HG03342 (cell line): ENCODE data around the gene MED12.

ENCODE experiments used
- ATAC-seq: cut with Tn5 transposase; IDR thresholded peaks from one replicate; pipeline ENCODE4 v1.9.1; 2021; ENCODE audit warnings: mild to moderate bottlenecking, moderate library complexity; ENCODE audit not compliant: unreplicated experiment

The MED12 gene

DNA sequence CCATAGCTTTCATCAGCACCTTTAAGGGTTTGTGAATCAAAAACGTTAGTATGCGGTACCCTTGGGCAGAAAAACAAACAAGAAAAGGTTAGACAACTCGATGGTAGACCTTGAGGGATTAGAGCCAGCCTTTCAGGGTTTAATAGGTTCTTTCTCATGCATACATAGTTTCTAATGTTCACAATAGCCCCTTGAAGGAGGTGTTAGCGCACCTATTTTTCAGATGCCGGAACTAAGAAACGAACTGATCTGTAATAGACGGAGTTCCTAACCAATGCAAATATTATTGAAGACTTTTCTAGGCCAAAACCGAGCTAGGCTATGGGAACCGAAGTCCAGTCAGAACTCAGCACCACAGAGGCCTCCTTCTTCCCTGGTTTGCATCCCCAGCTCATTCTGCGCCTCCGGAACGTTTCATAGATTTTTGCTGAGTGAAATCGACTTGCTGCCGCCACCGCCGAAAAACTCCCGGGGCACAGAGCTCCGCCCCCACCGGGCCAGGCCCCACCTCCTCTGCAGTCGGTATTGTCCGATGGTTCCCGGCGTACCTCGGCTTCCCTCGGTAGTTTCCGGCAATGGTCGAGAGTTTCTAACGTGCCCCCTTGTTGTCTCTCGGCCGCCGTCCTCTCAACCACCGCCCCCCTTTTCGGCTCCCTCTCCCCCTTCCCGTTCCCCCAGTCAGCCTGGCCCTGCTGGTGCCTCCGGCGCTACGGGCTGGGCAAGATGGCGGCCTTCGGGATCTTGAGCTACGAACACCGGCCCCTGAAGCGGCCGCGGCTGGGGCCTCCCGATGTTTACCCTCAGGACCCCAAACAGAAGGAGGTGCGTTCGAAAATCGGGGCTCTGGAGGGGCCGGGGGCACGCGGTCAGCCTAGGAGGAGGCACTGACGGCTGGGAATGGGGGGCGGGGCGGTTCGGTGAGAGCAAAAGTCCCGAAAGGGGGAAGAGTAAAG lies at the start of gene MED12:
Gene MED12 (plus strand): TSS at position 565 of the 953 bp plus-strand sequence. CDS start 159 bp downstream, at position 724.
- ATAC-seq: peak; percentile 93

DNA sequence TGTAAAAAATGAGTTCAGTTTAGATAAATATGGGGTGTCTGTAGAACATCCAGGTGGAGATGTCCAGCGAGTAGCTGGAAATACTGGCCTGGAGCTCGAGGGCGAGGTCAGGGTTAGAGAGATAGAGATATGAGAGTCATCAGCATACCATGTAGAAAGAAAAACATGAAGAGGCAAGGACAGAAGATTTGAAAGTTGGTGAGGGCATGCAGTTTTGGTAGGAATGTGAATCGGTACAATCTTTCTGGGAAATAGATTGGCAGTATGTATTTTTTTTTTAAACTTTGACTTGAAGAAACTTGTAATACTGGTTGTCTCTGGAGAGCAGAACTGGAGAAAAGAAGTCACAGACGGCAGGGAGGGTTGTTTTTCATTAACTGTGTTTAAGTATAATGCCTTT lies 47.9 kb upstream of the MED12 start:
- no peak for ATAC-seq

- no peak for ATAC-seq
These were observed 36.9 kb upstream of the MED12 start for GRCh38 chrX:71081330-71082123.

GRCh38 chrX:71082124-71082647 lies 36.2 kb upstream of the MED12 start:
- ATAC-seq: no peak

GRCh38 chrX:71082822-71083221 lies 35.6 kb upstream of the MED12 start:
- ATAC-seq: no peak

- ATAC-seq: no peak
These were observed 32.5 kb upstream of the MED12 start for GRCh38 chrX:71085900-71086299.

DNA sequence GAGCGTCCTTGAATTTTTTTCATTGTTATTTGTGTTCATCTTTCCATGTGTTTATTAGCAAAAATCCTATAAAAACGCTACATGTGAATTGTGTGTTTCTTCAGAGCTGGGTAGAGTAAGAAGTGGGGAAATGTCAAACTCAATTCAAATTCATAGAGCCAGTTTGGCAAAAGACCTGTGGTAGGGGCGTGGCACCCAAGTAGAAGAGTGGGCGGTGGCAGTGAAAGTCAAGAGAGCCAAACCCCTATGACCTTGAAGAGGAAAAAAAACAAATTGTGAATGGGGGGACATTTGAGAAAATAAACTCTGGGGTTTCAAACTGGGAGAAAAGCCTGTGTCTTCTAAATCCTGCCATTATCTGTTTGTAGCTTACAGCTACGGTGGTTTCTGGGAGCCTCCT lies 27.1 kb upstream of the MED12 start:
- ATAC-seq: no peak

GRCh38 chrX:71095033-71095432 lies 23.4 kb upstream of the MED12 start:
- ATAC-seq: no peak

GRCh38 chrX:71095555-71095980 lies 22.8 kb upstream of the MED12 start, which contains the start of gene FOXO4:
TSS of gene FOXO4 (plus strand) at chrX:71095851. CDS start at chrX:71096529, 678 bp downstream.
- peak; percentile 82 for ATAC-seq

- ATAC-seq: no peak
These were observed 22.2 kb upstream of the MED12 start for GRCh38 chrX:71095981-71096759.

- no peak for ATAC-seq
These were observed 21.7 kb upstream of the MED12 start for GRCh38 chrX:71096760-71097032.

DNA sequence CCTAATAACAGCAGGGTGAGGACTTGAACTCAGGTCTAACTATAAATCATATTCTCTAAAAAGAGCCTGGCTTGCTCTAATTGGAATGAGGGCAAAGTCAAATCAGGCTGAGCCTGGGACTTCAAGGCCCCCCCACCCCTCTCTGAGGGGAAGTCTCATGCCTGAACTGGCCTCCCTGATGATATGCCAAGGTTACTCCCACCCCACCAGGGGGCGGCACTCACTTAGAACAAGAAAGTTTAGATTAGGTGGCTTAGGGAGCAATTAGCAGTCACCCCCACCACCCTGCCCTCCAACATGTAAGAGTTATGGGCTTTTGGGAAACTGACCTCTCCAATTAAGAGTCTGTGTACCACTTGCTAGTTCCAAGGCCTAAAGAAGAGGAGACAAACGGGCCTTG lies 20.1 kb upstream of the MED12 start:
- ATAC-seq: peak; percentile 53

DNA sequence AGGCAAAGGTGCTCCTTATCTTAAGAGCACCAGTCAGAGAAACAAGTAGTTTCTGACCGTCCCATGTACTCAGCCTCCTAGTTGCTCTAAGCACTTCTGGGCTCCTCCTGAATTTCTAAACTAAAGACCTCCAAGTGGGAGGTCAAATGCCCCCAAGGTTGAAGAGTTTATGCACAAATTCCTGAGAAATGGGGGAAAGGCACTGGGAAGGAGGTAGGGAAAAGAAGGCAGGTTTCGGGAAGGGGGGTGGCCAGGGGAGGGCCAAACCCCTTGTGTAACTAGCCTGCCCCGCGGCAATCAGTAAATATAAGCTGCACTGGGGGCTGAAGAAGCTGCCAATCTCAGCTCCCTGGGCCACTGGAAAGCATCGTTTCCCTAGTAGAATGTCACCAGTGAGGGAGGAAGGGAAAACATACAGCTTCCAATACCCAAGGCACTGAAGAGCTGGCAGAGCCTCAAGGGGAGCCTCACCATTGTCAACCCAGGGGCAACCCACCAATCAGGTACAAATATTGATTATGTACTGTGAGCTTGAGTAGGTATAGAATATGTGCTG lies 19.4 kb upstream of the MED12 start:
- ATAC-seq: no peak

DNA sequence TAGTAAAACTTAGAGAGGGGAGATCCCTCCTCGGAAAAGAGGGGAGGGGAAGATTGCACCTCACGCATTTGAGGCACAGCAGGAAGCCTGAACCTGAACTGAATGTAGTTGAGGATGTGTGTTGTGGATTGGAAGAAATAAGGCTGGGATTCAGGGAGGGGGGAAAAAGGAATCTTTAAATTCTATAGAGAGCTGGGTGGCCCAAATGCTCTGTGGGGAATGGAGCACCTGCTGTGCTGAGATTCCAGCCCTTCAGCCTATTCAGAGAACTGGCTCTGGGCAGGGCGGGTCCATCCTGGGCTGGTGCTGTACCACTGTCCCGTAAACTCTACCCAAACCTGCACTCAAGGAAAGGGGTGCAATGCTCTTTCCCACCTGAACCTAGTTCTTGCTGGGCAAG lies 18.7 kb upstream of the MED12 start:
- ATAC-seq: no peak

DNA sequence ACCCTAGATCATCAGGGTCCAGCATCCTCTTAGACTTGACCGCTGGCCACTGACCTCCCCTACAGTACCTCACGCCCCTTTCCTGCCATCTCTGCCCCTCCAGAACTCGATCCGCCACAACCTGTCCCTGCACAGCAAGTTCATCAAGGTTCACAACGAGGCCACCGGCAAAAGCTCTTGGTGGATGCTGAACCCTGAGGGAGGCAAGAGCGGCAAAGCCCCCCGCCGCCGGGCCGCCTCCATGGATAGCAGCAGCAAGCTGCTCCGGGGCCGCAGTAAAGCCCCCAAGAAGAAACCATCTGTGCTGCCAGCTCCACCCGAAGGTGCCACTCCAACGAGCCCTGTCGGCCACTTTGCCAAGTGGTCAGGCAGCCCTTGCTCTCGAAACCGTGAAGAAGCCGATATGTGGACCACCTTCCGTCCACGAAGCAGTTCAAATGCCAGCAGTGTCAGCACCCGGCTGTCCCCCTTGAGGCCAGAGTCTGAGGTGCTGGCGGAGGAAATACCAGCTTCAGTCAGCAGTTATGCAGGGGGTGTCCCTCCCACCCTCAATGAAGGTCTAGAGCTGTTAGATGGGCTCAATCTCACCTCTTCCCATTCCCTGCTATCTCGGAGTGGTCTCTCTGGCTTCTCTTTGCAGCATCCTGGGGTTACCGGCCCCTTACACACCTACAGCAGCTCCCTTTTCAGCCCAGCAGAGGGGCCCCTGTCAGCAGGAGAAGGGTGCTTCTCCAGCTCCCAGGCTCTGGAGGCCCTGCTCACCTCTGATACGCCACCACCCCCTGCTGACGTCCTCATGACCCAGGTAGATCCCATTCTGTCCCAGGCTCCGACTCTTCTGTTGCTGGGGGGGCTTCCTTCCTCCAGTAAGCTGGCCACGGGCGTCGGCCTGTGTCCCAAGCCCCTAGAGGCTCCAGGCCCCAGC lies 17.6 kb upstream of the MED12 start:
- no peak for ATAC-seq

DNA sequence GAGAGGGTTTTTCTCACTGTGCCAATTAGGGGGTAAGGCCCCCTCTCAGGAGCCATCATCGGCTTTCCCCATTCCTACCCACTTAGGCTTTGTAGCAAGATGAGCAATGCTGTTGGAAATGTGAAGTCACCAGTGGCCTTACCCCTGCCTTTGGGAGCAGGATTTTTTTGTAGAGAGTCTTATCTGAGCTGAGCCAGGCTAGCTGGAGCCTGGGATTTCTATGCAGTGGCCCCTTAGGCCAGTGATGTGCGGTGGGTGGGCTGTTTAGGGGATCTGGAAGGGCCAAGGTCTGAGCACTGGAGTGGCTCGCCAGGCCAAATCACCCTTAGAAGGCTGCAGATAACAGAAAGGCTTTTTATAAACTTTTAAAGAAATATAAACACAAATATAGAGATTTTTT lies 16.1 kb upstream of the MED12 start:
- no peak for ATAC-seq

- peak; percentile 46 for ATAC-seq
These were observed 15.0 kb upstream of the MED12 start for GRCh38 chrX:71103110-71103983.

GRCh38 chrX:71105628-71106027 lies 12.8 kb upstream of the MED12 start:
- ATAC-seq: no peak

GRCh38 chrX:71106427-71106826 lies 12.0 kb upstream of the MED12 start, which contains the start of gene CXorf65:
TSS of gene CXorf65 (minus strand) at chrX:71106740. CDS start at chrX:71106556, 184 bp downstream.
- no peak for ATAC-seq
